ENCODE results near the gene NXPE3.

DNA sequence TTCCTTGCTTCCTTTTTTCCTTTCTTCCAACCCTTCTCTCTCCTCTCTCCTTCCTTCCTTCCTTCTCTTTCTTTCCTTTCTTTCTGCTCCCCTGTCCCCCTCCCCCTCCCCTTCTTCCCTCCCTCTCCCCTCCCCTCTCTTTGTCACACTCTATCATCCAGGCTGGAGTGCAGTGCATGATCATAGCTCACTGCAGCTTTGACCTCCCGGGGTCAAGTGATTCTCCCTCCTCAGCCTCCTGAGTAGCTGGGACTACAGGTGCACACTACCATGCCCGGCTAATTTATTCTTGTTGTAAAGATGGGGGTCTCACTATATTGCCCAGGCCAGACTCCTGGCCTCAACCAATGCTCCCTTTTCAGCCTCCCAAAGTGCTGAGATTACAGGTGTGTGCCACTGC lies 89.0 kb downstream of the NXPE3 start:
- TF ChIP-seq EZH2phosphoT487 (IDR thresholded peaks at IDR 0.05; ENCODE audit: insufficient read depth, low read depth) (no peak), EZH2 (IDR thresholded peaks at IDR 0.05; ENCODE audit: insufficient read depth, poor library complexity, severe bottlenecking) (no peak)

Measured in GM23248 (cell line).